Left lung (tissue), 10 donors: Measurements from ENCODE around the gene TMEM131. TPM values are rescaled to one million over a fixed set of nuclear protein-coding genes. Genes with fewer than 3 reads are reported as not detected.
"Not testable (repeated sequence)": the region's sequence is repeated elsewhere in the genome, so short reads cannot be mapped to it uniquely, and the experiment has no call there.

Experiments used
- ATAC-seq: fragments of 200-7000 bp; cut with Tn5 transposase; one replicate; pipeline ENCODE4 v1.9.1; 2020; ENCODE audit warnings: moderate library complexity
- DNase-seq, 4 donors: peaks; one replicate each; pipeline ENCODE4 v3.0.0-alpha.2; 2013 to 2020
- H3K27ac ChIP-seq, 2 donors: fragments of 200-600 bp; sonication (generic) in 1 of 2; one replicate each; pipeline versions ENCODE4 v1.5.0 to v1.8.0; 2020 to 2021
- H3K27me3 ChIP-seq, 2 donors: fragments of 200-600 bp; sonication (generic) in 1 of 2; one replicate each; pipeline versions ENCODE4 v1.5.0 to v1.8.0; 2020 to 2021
- H3K36me3 ChIP-seq, 2 donors: fragments of 200-600 bp; sonication (generic) in 1 of 2; one replicate each; pipeline versions ENCODE4 v1.5.0 to v1.8.0; 2020 to 2021
- H3K4me1 ChIP-seq, 2 donors: fragments of 200-600 bp; one replicate each; pipeline ENCODE4 v1.8.0; 2021
- H3K4me3 ChIP-seq, 2 donors: fragments of 200-600 bp; sonication (generic) in 1 of 2; one replicate each; pipeline versions ENCODE4 v1.5.0 to v1.8.0; 2020 to 2021; ENCODE audit warnings: mild to moderate bottlenecking in 1 of 2
- H3K9me3 ChIP-seq, 2 donors: fragments of 200-600 bp; sonication (generic) in 1 of 2; one replicate each; pipeline versions ENCODE4 v1.5.0 to v1.8.0; 2020 to 2021
- CTCF ChIP-seq, 2 donors: fragments of 200-600 bp; sonication (generic) in 1 of 2; IDR thresholded peaks; one replicate each; pipeline versions ENCODE4 v1.5.0 to v1.8.0; 2021; ENCODE audit warnings: antibody characterized with exemption in 2 of 2
- intact Hi-C, 2 donors: fragments of 100-400 bp; cut with DNase I; formaldehyde crosslinking; loops; one replicate each; pipeline versions ENCODE4 v1.11.2 to v1.14.2; 2022
- polyA plus RNA-seq, 6 donors: library from polyadenylated mRNA; unstranded; fragments of 120-200 nt; gene quantifications; one replicate each; pipeline ENCODE4 v1.2.1, GENCODE V29; 2013; ENCODE audit not compliant: insufficient read length in 6 of 6
- total RNA-seq, 2 donors: library from RNA; stranded (reverse); fragmentation: NEBNext Ultra II Directional; extraction: Animal tissue kit (Norgen Biotek cat#: 25700); gene quantifications; one replicate each; pipeline ENCODE4 v1.2.1, GENCODE V29; 2021
- donor health status: DM: no; HTN: yes; CAD: no.
- donor health status: DM: no; HTN: no; CAD: no.

Gene TMEM131
- total and polyA plus RNA-seq, 8 donors = 43.9 to 52.0 (median 47.8) TPM

- DNase-seq (no peak), ATAC-seq (no peak)
- no peaks in the 10 kb centered on the region for H3K4me1 ChIP-seq
- H3K27me3 ChIP-seq = no peaks in the 10 kb centered on the region
- no peaks in the 10 kb centered on the region for H3K36me3 ChIP-seq
- no peak overlapping the region for H3K27ac ChIP-seq
- no peak for TF ChIP-seq CTCF (IDR thresholded peaks at IDR 0.05)
- H3K9me3 ChIP-seq = no peaks in the 10 kb centered on the region
- H3K4me3 ChIP-seq = no peak overlapping the region
- intact Hi-C loops = no loop called here
Observed at GRCh38 chr2:97851172-97851571, 144.6 kb downstream of the TMEM131 start.

- intact Hi-C loops = no loop called here
- no peak for DNase-seq
- TF ChIP-seq CTCF (IDR thresholded peaks at IDR 0.05) = no peak
- H3K4me3 ChIP-seq = no peak overlapping the region
- no peak overlapping the region for H3K27ac ChIP-seq
- no peaks in the 10 kb centered on the region for H3K36me3 ChIP-seq
- no peaks in the 10 kb centered on the region for H3K27me3 ChIP-seq
- ATAC-seq = no peak
- H3K4me1 ChIP-seq = no peaks in the 10 kb centered on the region
- H3K9me3 ChIP-seq = no peaks in the 10 kb centered on the region
Observed at GRCh38 chr2:97849881-97850528, 145.7 kb downstream of the TMEM131 start.

- ATAC-seq = no peak
- Histone ChIP-seq H3K9me3 (no peaks in the 10 kb centered on the region), H3K4me1 (no peaks in the 10 kb centered on the region), H3K27me3 (no peaks in the 10 kb centered on the region), H3K27ac (no peak overlapping the region), H3K4me3 (no peak overlapping the region), H3K36me3 (no peaks in the 10 kb centered on the region)
- intact Hi-C loops = no loop called here
- DNase-seq = no peak
- TF ChIP-seq CTCF (IDR thresholded peaks at IDR 0.05) = no peak
Observed at GRCh38 chr2:97848306-97848705, 147.4 kb downstream of the TMEM131 start.

- H3K4me3 ChIP-seq, H3K27me3 ChIP-seq, H3K36me3 ChIP-seq, H3K9me3 ChIP-seq, DNase-seq, intact Hi-C loops, H3K4me1 ChIP-seq, H3K27ac ChIP-seq, ATAC-seq: not testable (repeated sequence)
Observed at GRCh38 chr2:97846716-97847115, 149.0 kb downstream of the TMEM131 start.

- no peaks in the 10 kb centered on the region for H3K4me1 ChIP-seq
- no peak for TF ChIP-seq CTCF (IDR thresholded peaks at IDR 0.05)
- no peak overlapping the region for H3K27ac ChIP-seq
- ATAC-seq = no peak
- H3K27me3 ChIP-seq = no peaks in the 10 kb centered on the region
- no peak for DNase-seq
- no peaks in the 10 kb centered on the region for H3K9me3 ChIP-seq
- H3K36me3 ChIP-seq = peaks cover 0 to 10% of the 10 kb centered on the region in 2 donors
- no peak overlapping the region for H3K4me3 ChIP-seq
- intact Hi-C loops = no loop called here
Observed at GRCh38 chr2:97845818-97846217, 149.9 kb downstream of the TMEM131 start.

- DNase-seq (no peak), ATAC-seq (no peak)
- H3K36me3 ChIP-seq = peaks cover 0 to 16% of the 10 kb centered on the region in 2 donors
- no peak overlapping the region for H3K27ac ChIP-seq
- no peak for TF ChIP-seq CTCF (IDR thresholded peaks at IDR 0.05)
- no peaks in the 10 kb centered on the region for H3K9me3 ChIP-seq
- H3K4me3 ChIP-seq = no peak overlapping the region
- H3K4me1 ChIP-seq = no peaks in the 10 kb centered on the region
- no peaks in the 10 kb centered on the region for H3K27me3 ChIP-seq
- intact Hi-C loops = no loop called here
Observed at GRCh38 chr2:97845133-97845532, 150.6 kb downstream of the TMEM131 start.
